HG02610 (cell line): ENCODE measurements around the gene TDRD10.

Experiments used
- ATAC-seq: cut with Tn5 transposase; IDR thresholded peaks from one replicate; pipeline ENCODE4 v1.9.1; 2021; ENCODE audit warnings: mild to moderate bottlenecking, moderate library complexity; ENCODE audit not compliant: unreplicated experiment

The TDRD10 gene

DNA sequence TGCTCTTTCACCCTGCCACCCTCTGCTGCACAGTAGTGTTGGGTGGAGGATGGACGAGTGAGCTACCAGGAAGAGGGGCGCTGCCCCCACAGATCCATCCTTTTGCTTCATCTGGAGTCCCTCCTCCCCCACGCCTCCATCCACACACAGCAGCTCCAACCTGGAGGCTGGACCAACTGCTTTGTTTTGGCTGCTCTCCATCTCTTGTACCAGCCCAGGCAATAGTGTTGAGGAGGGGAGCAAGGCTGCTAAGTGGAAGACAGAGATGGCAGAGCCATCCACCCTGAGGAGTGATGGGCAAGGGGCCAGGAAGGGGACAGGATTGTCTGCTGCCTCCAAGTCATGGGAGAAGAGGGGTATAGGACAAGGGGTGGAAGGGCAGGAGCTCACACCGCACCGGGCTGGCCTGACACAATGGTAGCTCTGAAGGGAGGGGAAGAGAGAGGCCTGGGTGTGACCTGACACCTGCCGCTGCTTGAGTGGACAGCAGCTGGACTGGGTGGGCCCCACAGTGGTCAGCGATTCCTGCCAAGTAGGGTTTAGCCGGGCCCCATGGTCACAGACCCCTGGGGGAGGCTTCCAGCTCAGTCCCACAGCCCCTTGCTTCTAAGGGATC, 74.0 kb downstream of the TDRD10 start:
- ATAC-seq = no peak

DNA sequence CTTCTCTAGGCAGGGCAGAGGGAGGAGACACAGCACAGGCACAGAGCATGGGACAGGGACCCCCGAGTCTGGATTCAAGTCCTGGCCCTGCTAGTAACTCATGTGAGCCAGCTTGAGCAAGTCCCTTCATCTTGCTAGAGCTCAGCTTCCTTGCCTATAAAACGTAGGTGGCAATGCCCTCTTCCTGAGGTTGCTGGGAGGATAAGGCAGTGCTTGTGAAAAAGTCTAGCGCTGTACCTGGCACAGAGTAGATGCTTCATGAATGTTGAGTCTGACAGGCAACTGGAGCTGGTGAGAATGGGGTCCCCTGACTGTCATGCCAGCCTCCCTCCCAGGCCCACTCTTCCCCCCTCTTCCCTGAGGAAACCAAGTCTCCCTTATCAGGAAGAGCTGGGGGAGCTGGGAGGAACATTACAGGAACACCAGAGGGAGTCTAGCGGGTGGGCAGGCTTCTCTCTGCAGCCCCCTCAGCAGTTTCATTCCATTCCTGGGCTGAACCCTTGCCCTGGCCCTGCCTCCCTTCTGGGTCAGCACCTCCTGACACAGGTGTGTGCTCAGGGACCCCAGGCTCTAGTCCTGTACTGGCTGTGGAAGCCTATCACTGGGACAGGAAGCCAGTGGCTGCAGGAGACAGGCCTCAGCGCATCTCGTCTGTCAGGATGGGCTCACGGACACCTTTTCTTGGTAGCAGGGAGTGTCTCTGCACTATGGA, 75.5 kb downstream of the TDRD10 start:
- no peak for ATAC-seq

DNA sequence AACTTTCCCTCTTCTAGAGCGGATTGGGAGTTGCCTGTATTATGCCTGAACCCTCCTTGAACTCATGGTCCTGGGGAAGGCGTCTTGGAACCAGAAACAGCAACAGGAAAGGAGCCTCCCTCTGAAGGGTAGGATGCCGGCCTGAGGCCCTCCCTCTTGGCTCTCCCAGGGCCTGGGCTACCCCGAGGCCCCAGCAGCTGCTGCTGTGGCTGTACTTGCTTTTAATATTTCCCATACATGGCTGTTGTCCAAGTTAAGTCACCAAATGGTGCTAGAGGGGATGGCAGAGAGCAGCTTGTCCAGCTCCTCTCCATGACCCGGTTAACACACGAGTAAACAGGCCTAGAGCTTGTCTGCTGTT, 76.0 kb downstream of the TDRD10 start:
- no peak for ATAC-seq

DNA sequence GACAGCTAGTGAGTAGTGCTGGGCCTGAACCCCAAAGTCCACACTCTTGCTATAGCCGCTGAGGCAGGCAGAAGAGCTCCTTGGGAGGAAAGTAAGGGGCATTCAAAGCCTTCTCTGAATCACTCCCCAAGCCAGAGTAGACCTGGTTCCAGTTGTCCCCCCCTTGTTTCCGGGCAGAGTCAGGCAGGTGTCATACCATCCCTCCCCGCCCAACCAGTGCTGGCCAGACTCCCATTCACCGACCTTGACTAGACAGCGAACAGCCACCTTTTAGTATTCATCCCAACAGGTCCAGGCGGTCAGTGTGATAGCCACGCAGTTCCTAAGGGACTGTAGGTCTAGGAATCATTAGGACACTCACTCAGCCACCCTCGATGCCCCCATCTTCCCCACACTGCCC, 77.4 kb downstream of the TDRD10 start:
- ATAC-seq = no peak

DNA sequence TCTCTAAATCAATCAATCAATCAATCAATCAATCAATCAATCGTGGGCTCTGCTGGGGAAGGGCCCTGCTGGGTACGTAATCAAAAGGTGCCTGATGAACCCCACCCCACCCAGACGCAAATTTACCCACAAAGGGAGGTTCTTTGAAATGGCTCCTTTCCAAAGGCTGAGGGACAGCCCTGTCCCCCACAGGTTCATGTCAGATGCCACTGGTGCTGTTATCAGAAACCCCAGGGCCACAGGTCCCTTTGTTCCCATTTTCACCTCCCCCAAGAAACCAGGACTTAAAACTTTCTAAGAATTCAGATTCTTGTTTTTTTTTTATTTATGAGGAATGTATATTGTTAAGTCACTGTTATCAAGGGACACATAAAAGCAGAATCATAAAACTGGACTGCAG, 79.7 kb downstream of the TDRD10 start:
- no peak for ATAC-seq

DNA sequence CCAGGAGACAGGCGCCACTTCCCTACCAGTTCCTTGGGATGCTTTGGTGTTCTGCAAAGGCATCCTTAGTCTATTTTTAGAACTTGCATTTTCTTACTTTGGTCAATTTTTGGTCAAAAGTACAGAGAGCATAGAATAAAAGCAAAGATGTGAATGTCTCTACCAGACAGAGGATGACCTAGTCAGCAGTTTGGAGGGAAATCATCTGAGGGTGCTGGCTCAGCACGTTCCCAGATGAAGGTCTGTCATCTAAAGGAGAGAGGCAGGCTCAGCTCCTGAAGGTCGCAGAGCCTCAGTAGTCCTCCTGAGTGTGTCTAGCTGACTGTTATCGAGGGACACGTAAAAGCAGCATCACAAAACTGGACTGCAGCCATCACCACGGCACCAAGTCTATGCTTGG, 80.9 kb downstream of the TDRD10 start:
- ATAC-seq = no peak

DNA sequence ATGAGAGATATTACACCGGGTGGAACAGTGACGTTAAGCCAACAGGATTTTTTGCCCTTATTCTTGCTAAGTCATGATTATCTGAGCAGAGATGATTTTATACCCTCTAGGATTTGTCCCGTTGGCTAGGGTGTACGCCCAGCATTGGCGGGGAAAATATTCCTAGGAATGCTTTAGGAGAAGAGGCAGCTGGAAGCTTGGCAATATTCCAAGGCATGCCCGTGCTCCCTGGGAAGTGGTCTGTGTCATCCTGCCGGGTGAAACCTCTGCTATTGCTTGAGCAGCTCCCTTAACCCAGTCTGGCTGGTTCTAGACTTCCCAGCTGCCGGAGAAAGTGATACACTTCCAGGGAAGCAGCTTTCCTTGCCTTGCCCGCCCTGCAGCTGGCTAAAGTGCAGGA, 81.8 kb downstream of the TDRD10 start:
- no peak for ATAC-seq

DNA sequence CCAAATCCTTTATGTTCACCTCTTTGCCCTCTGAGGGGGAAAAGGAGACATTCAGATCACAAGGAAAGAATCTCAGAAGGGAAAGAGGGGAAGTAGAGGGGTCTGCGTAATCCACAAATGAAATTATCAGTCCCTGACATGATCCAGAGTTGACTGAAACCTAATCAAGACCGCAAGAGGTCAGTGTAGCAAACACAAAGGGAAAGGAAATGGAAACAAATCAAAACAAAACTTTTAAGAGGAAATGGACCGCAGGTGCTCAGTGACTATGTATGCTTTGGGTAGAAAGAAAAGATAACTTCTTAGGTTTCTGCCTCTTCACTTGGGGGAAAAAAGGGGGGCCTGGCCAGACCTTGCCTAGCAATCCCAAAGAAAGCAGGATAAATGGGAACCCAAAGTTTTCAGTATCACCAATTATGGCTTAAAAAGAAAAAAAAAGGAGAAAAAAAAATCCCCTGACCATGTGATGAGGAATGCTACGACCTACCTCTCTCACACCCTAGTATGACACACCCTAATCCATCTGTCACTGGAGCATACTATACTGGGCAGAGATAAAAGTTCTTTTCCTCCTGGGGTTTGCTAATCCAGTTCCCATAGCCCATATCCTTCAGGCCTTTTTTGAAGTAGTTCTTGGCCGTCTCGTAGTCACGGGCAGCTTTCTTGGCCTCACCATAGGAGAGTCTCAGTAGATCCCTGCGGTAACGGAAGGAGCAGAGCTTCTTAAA, 82.4 kb downstream of the TDRD10 start:
- no peak for ATAC-seq

DNA sequence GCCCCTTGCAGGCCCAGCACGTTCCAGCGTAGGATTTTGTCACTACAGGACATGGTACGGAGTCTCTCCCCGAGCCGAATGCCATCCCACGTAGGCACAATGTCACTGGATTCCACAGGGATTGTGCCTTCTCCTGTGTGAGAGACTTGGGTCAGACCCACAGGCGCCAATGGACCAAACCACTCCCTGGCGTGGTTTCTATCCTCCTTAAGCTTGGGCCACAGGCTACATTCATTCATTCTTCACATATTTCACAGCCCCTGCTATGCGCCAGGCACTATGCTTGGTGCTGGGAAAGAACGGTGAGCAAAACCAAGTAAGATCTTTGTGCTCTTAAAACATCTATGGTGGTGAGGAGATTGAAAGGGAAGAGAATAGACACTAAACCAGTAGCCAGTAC, 84.2 kb downstream of the TDRD10 start:
- no peak for ATAC-seq

DNA sequence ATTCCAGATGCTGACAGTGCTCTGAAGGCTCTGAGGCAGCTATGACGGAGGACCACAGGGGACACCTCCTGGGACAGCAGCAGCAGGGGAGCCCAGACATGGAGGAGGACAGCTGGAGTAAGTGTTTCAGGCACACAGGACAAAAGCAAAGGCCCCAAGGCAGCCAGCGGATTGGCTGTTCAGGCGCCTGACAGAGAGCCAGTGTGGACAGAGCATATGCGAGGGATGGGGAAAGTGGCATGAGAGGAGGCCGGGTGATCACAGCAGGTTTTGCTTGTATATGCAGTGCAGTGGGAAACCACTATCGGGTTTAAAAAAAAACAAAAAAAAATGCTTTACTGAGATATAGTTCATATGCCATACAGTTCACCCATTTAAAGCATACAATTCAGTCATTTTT, 84.6 kb downstream of the TDRD10 start:
- ATAC-seq = no peak

DNA sequence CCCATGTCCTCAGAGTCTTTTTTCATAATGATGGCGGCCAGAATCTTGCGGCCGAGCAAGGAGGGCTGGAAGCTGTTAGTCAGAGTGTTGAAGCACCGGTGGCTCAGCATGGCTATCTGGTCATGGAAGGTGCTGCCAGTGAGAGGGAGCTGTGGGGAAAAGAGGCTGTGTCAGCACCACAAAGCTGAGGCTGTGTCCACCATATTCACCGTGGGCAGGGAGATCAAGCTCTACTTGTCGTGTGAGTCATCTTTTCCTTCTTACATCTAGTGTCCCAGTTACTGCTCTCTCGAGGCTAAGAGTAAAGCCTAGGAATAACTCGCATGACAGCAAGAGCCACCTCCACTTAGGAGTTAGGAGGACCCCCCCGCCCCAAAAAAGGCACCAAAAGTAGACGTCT, 87.8 kb downstream of the TDRD10 start:
- ATAC-seq = no peak

DNA sequence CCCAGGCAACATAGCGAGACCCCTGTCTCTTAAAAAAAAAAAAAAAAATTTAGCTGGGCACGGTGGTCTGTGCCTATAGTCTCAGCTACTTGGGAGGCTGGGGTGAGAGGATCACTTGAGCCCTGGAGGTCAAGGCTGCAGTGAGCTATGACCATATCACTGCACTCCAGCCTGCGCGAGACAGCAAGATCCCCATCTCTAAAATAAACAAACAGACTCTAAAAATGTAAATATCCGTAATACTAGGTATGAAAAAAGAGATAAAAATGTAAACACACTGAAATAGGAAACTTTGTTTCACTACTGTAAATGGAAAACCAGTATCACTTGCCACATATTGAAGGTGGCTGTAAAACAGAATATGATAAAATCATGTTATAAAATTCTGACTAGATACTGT, 88.7 kb downstream of the TDRD10 start:
- no peak for ATAC-seq

DNA sequence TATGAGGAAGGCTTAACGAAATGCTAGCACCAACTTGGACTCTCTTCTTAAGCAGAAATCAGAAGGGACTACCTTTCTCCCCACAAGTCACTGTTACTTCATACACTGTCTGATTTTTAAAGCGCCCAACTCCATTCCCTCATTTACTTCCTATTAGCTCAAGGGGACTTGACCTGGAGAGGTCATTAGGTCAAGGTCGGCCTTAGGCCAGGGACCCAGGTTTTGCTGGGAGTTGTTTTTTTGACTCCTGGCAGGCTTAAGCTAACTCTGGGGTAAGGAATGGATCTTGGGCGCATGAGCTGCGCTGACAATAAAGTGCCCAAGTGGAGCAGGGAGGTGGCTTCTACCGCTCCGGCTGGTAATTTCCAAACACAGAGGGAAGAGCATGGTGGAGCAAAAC, 89.2 kb downstream of the TDRD10 start:
- ATAC-seq = no peak

DNA sequence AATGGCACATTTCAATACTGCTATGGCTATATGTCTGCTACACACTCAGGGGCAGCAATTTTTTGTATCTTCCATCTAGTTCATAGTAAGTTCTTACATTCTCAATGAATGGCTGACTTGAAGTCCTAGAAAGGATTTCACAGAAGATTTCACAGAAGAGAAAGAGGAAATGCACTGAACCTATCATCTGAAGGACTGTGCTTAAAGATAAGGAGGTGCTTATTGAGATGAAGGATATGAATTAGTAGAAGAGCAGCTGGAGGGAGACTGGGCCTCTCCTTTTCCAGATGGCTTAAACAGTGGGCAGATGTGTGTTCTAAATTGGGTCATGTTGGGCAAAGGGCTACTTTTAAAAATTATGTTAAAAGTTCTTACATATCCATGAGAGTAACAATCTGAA, 91.4 kb downstream of the TDRD10 start:
- no peak for ATAC-seq

DNA sequence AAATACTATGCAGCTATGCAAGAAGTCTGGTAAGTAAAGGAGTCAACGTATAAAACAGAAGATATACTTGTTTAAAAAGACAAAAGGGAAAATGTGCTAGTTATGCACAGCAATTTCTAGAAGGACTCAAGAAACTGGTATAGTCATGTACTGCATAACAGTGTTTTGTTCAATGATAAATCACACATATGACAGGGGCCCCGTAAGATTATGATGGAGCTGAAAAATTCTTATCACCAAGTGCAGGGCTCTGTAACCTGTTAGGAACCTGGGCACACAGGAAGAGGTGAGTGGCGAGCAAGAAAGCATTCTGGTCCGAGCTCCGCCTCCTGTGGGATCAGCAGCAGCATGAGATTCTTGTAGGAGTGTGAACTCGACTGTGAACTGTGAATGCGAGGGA, 92.8 kb downstream of the TDRD10 start:
- ATAC-seq = no peak

DNA sequence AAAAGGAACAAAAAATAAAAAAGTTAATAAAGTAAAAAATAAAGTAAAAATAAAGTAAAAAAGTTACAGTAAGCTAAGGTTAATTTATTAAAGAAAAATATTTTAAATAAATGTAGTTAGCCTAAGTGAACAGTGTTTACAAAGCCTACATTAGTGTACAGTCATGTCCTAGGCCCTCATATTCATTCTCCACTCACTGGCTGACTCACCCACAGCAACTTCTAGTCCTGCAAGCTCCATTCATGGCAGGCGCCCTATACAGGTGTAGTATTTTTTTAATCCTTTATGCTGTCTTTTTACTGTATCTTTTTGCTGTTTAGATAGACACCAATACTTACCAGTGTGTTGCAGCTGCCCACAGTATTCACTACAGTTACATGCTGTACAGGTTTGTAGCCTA, 93.6 kb downstream of the TDRD10 start:
- ATAC-seq = no peak
